ENCODE measurements around the gene MYO7B. TPM values are rescaled to one million over a fixed set of nuclear protein-coding genes. Genes with fewer than 3 reads are reported as not detected.

The MYO7B gene
- total RNA-seq, 1 donor = 0.18 TPM

DNA sequence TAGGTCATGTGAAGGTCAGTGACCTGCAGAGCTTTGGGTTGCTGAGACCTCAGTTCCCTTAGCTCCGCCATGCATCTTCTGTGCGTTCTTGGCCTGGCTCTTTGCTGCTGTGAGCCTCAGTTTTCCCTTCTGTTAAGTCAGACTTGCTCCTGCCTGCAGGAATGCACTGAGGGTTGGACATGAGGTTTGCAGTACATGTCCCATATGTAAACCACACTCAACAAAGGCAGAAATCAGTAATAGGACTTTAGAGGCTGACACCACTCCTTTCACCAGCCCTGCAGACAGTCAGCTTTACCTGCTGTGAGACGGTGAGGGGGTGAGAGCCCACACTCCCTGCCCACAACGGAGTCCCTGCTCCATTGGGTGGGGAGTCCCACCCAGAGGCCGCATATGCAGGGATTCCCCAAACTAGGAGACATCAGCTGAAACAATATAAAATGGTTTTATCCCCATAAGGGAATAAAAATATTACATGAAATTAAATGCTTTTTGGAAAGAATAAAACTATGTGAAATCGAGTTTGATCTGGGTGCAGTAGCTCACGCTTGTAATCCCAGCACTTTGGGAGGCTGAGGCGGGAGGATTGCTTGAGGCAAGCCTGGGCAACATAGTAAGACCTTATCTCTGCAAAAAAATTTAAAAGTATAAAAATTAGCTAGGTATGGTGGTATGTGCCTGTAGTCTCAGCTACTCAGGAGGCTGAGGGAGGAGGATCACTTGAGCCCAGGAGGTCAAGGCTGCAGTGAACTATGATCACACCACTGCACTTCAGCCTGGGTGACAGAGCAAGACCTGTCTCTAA lies 55.1 kb downstream of the MYO7B start:
- no peak for DNase-seq (ENCODE audit: low read depth)
- no peak overlapping the region for H3K4me3 ChIP-seq (ENCODE audit: low read depth, low read length)
- TF ChIP-seq, protein P1, sequence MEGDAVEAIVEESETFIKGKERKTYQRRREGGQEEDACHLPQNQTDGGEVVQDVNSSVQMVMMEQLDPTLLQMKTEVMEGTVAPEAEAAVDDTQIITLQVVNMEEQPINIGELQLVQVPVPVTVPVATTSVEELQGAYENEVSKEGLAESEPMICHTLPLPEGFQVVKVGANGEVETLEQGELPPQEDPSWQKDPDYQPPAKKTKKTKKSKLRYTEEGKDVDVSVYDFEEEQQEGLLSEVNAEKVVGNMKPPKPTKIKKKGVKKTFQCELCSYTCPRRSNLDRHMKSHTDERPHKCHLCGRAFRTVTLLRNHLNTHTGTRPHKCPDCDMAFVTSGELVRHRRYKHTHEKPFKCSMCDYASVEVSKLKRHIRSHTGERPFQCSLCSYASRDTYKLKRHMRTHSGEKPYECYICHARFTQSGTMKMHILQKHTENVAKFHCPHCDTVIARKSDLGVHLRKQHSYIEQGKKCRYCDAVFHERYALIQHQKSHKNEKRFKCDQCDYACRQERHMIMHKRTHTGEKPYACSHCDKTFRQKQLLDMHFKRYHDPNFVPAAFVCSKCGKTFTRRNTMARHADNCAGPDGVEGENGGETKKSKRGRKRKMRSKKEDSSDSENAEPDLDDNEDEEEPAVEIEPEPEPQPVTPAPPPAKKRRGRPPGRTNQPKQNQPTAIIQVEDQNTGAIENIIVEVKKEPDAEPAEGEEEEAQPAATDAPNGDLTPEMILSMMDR (IDR thresholded peaks at IDR 0.05; ENCODE audit: insufficient read depth, low read length) = no peak

DNA sequence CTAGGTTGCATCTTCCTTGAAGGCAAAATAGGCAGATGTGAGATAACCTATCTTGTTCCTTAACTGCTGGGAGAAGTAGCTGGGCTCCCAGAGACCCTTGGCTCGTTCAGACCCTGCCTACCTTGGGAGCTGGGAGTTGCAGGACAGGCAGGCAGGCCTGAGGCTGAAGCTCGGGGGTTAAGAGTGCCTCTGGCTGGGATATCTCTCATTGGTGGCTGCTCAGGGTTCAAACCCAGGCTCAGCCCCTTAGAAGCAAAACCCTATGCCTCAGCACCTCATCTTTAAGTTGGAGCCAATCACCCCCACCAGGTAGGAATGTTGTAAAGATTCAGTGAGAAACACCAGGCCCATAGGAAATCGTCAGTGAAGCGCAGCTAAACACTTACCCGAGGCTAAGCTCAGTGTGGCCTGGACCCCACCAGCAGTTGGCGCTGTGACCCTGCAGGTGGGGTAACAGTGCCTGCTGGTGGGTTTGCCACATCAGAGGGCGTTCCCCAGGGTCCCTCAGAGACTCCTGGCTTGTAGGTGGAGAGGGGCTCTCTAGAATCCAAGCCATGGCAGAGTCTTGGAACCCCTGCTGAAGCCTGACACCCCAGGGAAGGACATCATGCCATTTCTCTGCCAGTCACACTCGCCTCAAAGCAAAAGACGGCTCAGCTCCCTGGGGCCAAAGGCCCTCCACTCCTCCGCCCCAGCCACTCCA lies 55.9 kb downstream of the MYO7B start:
- DNase-seq (ENCODE audit: low read depth) = peak; percentile 57
- TF ChIP-seq, protein P1 (IDR thresholded peaks at IDR 0.05; ENCODE audit: insufficient read depth, low read length) = peak; percentile 97
- no peak overlapping the region for H3K4me3 ChIP-seq (ENCODE audit: low read depth, low read length)

DNA sequence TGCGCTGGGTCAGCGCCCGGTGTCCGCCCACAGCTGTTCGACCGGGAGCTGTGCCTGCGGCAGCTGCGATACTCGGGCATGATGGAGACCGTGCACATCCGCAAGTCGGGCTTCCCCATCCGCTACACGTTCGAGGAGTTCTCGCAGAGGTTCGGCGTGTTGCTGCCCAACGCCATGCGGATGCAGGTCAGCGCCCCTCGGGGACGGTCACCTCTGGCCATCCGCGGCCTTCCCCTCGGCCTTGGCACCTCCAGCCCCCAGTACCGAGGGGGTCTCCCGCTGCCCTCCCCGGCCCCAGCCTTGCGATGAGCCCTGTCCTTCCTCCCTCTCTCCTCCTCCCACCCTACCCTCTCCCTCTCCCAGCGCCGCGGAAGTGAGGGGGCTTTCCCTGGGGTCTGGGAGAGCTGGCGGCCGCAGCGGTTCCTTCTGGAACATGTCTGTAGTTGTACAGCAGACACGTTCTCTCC lies 57.3 kb downstream of the MYO7B start:
- no peak overlapping the region for H3K4me3 ChIP-seq (ENCODE audit: low read depth, low read length)
- TF ChIP-seq, protein P1 (IDR thresholded peaks at IDR 0.05; ENCODE audit: insufficient read depth, low read length) = no peak
- DNase-seq (ENCODE audit: low read depth) = no peak

DNA sequence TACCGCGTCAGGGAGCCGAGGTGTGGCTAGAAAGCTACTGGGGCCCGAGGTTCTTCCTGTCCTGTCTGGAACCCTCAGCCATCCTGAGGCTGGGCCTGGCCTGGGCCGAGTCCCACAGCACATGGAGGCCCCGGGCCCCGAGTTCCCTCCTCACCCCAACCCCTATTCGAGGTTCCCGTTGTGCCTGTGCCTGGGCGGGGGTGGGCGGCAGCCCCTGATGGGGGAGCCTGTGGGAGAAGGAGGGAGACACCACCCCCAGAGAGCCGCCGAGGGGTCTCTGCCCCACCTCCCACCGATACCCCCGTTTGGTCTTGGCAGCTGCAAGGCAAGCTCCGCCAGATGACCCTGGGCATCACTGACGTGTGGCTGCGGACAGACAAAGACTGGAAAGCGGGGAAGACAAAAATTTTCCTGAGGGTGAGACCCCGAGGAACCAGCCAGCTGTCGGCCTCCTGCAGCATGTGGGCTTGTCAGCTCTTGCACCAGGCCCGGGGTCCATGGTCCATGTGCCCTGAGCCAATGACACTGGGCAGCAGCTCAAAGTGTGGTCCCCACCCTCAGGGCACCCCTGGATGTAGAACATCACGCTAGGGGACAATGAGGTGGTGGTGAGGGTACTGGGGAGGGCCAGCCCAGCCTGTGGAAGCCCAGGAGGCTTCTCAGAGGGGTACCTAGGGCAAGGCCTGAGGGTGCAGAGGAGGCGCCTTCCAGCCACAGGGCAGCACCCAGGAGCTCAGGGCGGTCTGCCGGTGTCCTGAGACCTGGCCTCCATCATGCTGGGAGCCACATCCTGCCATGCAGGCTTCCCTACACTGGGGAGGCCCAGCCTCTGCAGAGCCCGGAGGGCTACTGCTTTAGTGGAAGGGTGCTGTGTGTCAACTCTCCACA lies 58.0 kb downstream of the MYO7B start:
- DNase-seq (ENCODE audit: low read depth) = no peak
- H3K4me3 ChIP-seq (ENCODE audit: low read depth, low read length) = no peak overlapping the region

DNA sequence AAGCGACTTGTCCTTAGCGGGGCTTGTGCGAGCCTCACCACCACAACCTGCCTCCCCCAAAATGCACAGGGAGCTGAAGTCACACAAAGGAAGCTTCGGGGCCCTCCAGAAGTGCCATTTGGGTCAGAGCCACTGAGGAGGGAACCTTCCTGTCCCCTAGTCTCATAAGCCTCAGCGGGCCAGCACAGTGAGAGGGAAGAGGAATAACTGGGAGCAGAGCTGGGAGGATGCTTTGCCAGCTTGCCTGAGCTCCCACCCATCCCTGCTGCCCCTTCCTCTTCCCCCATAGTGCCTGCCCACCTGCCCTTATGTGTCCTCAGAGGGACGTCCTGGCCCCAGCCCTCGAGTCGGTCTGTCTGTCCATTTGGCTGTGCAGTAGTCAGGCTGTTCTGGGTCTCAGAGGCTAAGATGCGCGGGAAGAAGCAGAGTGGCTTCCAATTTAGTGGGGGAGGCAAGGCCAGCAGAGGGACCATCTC lies 58.7 kb downstream of the MYO7B start:
- H3K4me3 ChIP-seq (ENCODE audit: low read depth, low read length) = no peak overlapping the region
- TF ChIP-seq, protein P1 (IDR thresholded peaks at IDR 0.05; ENCODE audit: insufficient read depth, low read length) = no peak
- no peak for DNase-seq (ENCODE audit: low read depth)

More for the DNA sequence above, 58.0 kb downstream of the MYO7B start:
- TF ChIP-seq, protein P1 (IDR thresholded peaks at IDR 0.05; ENCODE audit: insufficient read depth, low read length) = no peak

DNA sequence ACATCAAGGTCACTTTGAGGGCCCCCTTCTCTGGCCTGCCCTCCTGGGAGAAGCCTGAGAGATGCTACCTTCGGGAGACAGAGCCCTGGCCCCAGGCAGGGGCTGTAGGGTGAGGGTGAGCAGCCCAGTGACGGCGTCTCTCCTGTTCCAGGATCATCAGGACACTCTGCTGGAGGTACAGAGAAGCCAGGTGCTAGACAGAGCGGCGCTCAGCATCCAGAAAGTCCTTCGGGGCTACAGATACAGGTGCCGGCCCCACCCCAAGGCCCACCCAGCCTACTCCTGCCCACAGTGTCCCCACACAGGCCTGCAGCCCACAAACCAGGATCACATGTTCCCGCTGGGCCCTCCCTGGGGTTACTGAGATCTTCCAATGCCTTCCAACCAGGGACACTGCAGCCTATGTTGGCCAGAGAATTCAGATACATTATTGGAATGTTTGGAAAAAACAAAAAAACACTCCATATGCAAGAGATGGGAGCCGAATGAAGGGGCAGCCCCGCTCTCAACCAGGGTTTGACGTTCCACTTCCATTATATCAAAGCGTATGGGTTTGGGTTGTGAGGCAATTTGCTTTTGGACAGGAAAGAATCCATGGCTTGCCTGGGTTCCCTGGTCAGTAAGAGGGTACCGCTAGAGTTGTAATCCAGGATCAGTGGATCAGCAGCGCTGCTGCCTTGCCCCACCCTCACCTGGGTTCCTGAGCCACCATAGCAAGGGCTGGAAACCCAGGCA lies 61.0 kb downstream of the MYO7B start:
- TF ChIP-seq, protein P1 (IDR thresholded peaks at IDR 0.05; ENCODE audit: insufficient read depth, low read length) = no peak
- DNase-seq (ENCODE audit: low read depth) = no peak
- H3K4me3 ChIP-seq (ENCODE audit: low read depth, low read length) = no peak overlapping the region
